CD4-positive, alpha-beta T cell treated with Interleukin-4 for 1 hour (primary cell): Measurements from ENCODE around the gene KNL1.
"Not testable (repeated sequence)": the region's sequence is repeated elsewhere in the genome, so short reads cannot be mapped to it uniquely, and the experiment has no call there.

ENCODE experiments used
- DNase-seq, 2 donors: peaks; one replicate each; pipeline ENCODE4 v3.0.0-alpha.2; 2020 to 2022

The KNL1 gene

DNA sequence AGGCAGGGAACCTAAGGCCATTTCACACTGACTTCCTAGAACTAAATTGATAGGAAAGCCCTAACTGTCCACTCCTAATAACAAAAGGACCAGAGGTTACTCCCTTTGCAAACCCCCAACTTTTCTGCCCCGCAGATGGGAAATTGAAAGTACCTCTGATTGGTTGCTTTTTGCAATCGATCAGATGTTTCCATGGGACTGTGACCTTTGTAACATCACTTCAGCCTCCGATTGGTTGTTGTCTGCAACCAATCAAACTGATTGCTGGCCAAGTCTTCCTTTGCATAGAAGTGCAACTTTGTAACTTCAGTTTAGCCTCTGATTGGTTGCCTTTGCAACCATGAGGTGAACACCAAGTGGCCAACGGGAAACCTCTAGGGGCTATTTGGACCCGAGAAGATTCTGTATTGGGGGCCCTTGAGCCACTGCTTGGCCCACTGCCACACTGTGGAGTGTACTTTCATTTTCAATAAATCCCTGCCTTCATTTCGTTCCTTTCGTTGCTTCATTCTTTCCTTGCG lies 11.3 kb upstream of the KNL1 start:
- DNase-seq, result peak; percentile 50 to 52

- DNase-seq, result no peak
Observed at GRCh38 chr15:40584191-40584590, 9.9 kb upstream of the KNL1 start.

- no peak for DNase-seq
Observed at GRCh38 chr15:40590667-40591050, 3.4 kb upstream of the KNL1 start.

GRCh38 chr15:40591389-40591788 lies 2.7 kb upstream of the KNL1 start:
- no peak for DNase-seq

GRCh38 chr15:40593165-40593564 lies 884 bp upstream of the KNL1 start:
- peak in 1 of 2 donors; percentile 58 for DNase-seq

- no peak for DNase-seq
Observed at GRCh38 chr15:40594429-40594836, 384 bp downstream of the KNL1 start.

GRCh38 chr15:40595219-40595618 lies 1.2 kb downstream of the KNL1 start:
- no peak for DNase-seq

DNA sequence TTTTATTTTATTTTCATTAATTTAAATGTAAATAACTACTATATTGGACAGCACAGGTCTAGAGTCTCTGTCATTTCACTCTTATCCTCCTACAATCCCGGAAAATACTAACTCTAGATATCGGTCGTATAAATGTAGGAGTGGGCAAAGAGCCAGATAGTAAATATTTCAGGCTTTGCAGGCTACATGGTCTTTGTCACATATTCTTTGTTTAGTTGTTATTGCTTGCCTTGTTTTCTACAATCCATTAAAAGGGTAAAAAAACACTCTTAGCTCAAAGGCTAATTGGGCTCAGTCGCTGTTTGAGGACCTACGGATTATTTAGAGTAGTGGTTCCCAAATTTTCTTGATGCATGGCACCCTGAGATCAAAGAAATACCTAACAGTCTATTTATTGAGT lies 1.7 kb downstream of the KNL1 start:
- DNase-seq, result no peak

DNA sequence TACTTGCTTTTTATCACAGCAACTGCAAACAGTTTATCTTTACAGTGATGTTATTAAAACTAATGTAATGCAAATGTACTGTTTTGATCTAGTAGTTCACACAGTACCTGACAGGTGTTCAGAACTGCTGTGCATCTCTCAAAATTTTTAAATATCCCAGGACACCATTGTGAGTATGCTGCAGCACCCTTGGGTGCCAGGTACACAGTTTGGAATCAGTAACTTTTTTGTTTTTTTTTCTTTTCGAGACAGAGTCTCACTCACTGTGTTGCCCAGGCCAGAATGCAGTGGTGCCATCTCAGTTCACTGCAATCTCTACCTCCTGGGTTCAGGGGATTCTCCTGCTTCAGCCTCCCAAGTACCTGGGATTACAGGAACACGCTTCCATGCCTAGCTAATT lies 3.0 kb downstream of the KNL1 start:
- DNase-seq, result no peak

- DNase-seq, result no peak
Observed at GRCh38 chr15:40598126-40598525, 4.1 kb downstream of the KNL1 start.

- DNase-seq, result no peak
Observed at GRCh38 chr15:40598672-40599071, 4.6 kb downstream of the KNL1 start.

GRCh38 chr15:40600956-40601355 lies 6.9 kb downstream of the KNL1 start:
- DNase-seq, result no peak

GRCh38 chr15:40603935-40604334 lies 9.9 kb downstream of the KNL1 start:
- no peak for DNase-seq

GRCh38 chr15:40613080-40613479 lies 19.0 kb downstream of the KNL1 start:
- no peak for DNase-seq

DNA sequence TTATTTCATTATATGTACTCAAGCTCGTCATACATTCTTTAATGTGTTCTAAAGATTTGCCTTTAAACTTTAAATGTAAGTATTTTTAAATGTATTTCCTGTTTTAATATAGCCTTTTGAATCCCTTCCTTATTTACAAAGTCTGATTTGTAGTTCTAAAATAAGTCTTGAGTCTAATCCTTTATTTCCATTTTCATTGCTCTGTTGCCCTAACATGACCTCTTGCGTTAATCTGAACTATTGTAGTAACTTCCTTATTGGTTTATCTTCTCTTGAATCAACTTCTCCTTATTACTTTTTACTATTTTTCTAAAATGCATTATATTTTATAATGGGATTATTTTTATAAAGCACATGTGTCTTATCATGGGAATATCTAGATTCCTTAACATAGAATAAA lies 24.0 kb downstream of the KNL1 start:
- no peak for DNase-seq

GRCh38 chr15:40618906-40619305 lies 24.9 kb downstream of the KNL1 start:
- no peak for DNase-seq

- no peak for DNase-seq
Observed at GRCh38 chr15:40623361-40623760, 29.3 kb downstream of the KNL1 start.

DNA sequence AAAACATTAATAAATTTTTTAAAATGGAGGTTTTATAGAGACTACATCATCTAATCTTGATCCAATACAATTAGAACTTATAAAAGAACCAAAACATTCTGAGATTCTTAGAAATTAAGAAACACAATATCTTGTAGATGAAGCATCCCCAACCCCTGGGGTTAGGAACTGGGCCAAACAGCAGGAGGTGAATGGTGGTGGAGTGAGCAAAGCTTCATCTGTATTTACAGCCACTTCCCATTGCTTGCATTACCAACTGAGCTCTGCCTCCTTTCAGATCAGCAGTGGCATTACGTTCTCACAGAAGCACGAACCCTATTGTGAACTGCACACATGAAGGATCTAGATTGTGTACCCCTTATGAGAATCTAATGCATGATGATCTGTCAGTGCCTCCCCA lies 36.3 kb downstream of the KNL1 start:
- DNase-seq, result no peak

DNA sequence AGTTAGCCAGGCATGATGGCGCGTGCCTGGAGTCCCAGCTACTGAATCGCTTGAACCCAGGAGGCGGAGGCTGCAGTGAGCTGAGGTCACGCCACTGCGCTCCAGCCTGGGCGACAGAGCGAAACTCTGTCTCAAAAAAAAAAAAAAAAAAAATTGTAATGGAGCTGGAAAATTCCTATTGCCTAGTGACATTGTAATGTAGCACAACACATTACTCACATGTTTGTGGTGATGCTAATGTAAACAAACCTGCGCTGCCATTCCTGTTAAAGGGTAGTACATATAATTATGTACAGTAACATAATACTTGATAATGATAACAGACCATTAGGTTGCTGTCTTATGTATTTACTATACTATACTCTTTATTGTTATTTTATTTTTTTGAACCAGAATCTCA lies 39.1 kb downstream of the KNL1 start:
- no peak for DNase-seq

DNA sequence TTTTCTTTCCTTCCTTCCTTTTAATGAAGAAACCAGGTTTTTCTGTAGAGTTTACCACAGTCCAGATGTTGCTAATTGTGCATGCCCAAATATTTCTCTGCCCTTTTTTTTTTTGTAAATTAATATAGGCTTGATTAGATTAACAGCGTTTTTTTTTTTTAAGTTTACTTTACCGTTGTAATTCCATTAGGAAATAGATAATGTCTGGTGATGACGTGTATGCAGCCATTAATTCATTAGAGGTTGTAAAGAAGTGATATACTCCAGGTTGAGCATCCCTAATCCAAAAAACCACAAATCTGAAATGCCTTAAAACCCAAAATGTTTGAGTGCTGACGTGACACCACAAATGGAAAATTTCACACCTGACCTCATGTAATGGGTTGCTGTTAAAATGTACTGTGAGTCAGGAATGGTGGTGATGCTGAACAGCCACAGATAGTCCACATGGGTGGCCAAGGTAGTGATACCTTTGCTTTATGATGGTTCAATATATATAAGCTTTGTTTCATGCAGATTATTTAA lies 43.2 kb downstream of the KNL1 start:
- DNase-seq, result no peak

DNA sequence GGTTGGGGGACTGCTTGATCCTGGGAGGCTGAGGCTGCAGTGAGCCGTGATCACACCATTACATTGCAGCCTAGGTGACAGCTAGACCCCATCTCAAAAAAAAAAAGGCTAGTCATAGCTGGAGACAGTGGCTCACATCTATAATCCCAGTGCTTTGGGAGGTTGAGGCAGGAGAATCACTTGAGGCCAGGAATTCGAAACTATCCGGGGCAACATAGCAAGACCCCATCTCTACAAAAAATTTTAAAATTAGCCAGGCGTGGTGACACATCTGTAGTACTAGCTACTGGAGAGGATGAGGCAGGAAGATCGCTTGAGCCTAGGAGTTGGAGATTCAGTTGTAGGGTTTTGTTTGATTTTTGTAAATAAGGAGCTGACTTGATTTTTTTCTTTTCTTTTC lies 45.6 kb downstream of the KNL1 start:
- DNase-seq, result no peak

GRCh38 chr15:40647523-40647922 lies 53.5 kb downstream of the KNL1 start:
- no peak for DNase-seq

DNA sequence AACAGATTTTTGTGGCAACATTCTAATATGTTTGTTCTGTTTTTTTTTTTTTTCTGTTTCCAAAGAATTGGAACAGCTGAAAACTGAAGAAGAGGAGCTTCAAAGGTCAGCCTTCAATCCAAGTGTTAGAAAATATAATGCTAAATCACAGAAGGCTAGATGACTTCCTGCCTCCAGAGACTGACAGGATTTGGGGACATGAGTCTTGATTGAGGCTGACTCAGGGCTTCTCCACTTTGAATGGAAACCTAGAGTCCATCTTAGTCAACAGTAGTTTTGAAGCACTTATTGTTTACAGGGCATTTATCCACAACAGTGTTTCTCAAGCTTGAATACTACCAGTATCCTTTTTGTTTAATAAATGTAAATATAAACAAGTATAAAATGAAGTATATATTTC lies 56.4 kb downstream of the KNL1 start:
- no peak for DNase-seq

- no peak for DNase-seq
Observed at GRCh38 chr15:40660686-40661085, 66.6 kb downstream of the KNL1 start.

- no peak for DNase-seq
Observed at GRCh38 chr15:40664909-40665308, 70.9 kb downstream of the KNL1 start.

- DNase-seq, result not testable (repeated sequence)
Observed at GRCh38 chr15:40676290-40676689, 82.2 kb downstream of the KNL1 start.
